Erythroblast (primary cell): ENCODE data around the gene AFG3L2.

Experiments used
- DNase-seq, 2 experiments: peaks; one replicate each; lab custom pipeline; 2025; lab: John Stamatoyannopoulos, UW
- GATA1 ChIP-seq: IDR thresholded peaks from 2 replicates; pipeline ENCODE4 v1.6.1; 2011; ENCODE audit warnings: low read depth, mild to moderate bottlenecking, control low read depth, low read length, moderate library complexity
- POLR2A ChIP-seq: IDR thresholded peaks from 2 replicates; pipeline ENCODE4 v1.6.1; 2011; ENCODE audit warnings: mild to moderate bottlenecking, low read length

AFG3L2 gene

GRCh38 chr18:12376754-12377555 lies at the start of gene AFG3L2:
AFG3L2 (minus strand) TSS chr18:12377227; CDS start chr18:12377082, 145 bp downstream.
- no peak for TF ChIP-seq GATA1
- TF ChIP-seq POLR2A, result peak; percentile 97
- DNase-seq, result peak; percentile 100

DNA sequence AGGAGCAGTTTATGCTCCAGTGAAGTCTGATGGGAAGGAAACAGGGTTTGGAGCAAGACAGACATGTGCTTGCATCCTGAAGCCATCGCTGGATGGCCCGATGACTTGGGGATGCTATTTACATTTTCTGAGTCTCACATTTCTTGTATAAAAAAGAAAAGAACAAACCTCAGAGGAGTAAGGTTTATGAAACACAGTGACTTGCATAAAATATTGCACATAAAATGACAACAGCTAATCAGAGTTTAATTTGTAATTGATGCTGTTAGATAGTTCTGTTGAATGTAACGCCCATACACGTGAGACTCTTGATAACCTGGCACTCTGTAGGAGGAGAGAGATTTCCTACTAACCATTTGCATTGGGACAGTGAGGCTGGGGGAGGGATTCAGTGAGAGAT lies 47.2 kb upstream of the AFG3L2 start:
- DNase-seq, result no peak
- TF ChIP-seq GATA1 (no peak), POLR2A (no peak)

DNA sequence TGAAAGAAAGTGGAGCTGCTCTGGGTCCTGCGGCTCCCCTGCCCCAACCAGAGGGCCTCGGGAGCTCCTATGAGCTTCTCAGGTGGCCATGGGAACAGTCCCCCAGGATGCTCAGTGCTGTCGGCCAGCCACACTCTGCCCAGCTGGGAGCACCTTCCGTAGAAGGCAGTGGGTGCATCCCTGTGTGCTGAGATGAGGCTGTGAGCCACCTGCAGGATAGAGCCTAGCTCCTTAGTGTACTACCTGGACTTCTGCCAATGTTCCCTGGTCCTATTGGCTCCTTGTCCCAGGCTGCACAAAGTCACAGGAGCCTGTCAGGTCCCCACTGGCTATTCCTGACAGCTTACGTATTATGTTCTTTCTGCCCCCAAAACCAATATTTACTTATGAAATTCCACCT lies 46.8 kb upstream of the AFG3L2 start:
- peak in 1 of 2 experiments; percentile 29 for DNase-seq
- TF ChIP-seq POLR2A, result no peak
- no peak for TF ChIP-seq GATA1

GRCh38 chr18:12423393-12423792 lies 46.4 kb upstream of the AFG3L2 start:
- no peak for TF ChIP-seq POLR2A
- no peak for TF ChIP-seq GATA1
- DNase-seq, result no peak

DNA sequence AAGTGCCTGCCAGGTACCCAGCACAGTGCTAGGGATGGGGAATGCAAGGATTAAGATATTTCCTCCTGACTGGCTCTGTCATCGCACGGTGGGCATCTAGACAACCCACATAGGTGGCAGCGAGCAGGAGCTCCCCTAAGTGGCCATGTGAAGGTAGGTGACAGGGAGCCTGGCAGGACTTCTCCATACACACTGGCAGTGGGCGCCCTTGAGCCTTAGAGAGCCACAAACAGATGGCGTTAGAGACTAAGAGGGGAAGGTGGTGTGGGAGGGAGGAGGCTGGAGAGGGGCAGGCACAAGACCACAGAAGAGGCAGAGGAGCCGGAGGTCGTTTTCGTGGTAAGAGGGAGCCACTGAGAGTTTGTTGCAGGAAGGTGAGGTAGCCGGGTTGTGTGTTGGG lies 45.9 kb upstream of the AFG3L2 start:
- no peak for TF ChIP-seq POLR2A
- no peak for TF ChIP-seq GATA1
- DNase-seq, result peak; percentile 61 to 68

- DNase-seq, result no peak
Observed at GRCh38 chr18:12421732-12422131, 44.7 kb upstream of the AFG3L2 start.

DNA sequence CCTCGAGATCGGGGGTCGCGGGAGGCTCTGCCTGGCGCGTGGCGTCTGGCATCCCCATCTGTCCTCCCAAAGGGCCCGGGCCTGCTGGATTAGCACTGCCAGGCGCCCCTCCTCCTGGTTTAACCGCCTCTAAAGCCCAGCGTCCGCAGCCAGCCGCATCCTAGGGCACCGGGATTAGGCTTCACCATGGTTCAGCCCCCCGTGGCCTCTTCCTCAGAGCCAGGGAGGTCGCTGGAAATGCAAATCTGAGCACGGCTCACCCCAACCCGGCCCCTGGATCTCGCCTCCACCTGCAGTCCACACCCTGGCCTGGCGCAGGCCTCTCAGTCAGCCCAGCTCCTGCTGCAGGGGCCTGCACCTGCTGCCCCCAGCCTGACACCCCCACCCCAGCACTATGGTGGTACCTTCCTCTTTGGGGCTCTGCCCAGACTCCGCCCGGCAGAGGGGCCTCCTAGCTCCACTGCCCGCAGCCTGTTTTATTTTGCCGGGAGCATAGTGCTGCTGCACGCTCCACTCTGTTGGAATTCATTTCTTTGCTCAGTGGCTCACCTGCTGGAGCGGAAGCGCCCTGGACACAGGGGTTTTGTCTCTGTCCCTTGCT lies 43.9 kb upstream of the AFG3L2 start:
- no peak for TF ChIP-seq POLR2A
- no peak for TF ChIP-seq GATA1
- peak in 1 of 2 experiments; percentile 30 for DNase-seq

More at GRCh38 chr18:12421732-12422131, 44.7 kb upstream of the AFG3L2 start:
- TF ChIP-seq GATA1, result no peak
- no peak for TF ChIP-seq POLR2A

- no peak for TF ChIP-seq POLR2A
- TF ChIP-seq GATA1, result no peak
- no peak for DNase-seq
Observed at GRCh38 chr18:12417687-12418086, 40.7 kb upstream of the AFG3L2 start.

DNA sequence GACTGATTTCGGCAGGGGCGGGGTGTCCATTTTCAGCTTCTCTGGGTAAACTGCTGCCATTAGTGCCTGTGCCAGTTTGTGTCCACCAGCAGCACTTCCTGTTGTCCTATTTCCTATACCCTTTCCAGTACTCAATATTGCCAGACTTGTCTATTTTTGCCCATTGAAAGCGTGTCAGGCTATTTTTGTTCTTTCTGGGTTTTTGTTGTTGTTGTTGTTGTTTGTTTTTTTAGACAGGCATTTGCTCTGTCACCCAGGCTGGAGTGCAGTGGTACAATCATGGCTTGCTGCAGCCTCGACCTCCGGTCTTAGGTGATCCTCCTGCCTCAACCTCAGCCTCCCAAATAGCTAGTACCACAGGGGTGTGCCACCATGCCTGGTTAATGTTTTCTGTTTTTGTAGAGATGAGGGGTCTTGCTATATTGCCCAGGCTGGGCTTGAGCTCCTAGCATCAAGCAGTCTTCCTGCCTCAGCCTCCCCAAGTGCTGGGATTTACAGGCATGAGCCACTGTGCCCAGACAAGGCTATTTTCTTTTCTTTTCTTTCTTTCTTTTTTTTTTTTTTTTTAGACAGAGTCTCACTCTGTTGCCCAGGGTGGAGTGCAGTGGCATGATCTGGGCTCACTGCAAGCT lies 39.2 kb upstream of the AFG3L2 start:
- TF ChIP-seq GATA1 (no peak), POLR2A (no peak)
- DNase-seq, result no peak

GRCh38 chr18:12411456-12411855 lies 34.4 kb upstream of the AFG3L2 start:
- DNase-seq, result no peak
- TF ChIP-seq GATA1 (no peak), POLR2A (no peak)

DNA sequence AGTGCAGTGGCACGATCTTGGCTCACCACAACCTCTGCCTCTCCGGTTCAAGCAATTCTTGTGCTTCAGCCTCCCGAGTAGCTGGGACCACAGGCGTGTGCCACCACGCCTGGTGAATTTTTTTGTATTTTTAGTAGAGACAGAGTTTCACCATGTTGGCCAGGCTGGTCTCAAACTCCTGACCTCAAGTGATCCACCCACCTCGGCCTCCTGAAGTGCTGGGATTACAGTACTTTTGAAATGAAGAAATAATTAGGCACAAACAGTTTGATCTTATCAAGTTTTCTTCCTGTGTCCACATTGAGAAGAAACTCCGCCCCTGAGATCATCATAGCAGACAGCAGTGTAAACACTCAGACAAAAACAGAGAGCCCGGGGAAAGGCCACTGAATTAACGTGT lies 33.7 kb upstream of the AFG3L2 start:
- peak in 1 of 2 experiments; percentile 38 for DNase-seq

GRCh38 chr18:12410081-12410481 lies 33.1 kb upstream of the AFG3L2 start:
- TF ChIP-seq POLR2A, result no peak
- TF ChIP-seq GATA1, result no peak
- DNase-seq, result no peak

DNA sequence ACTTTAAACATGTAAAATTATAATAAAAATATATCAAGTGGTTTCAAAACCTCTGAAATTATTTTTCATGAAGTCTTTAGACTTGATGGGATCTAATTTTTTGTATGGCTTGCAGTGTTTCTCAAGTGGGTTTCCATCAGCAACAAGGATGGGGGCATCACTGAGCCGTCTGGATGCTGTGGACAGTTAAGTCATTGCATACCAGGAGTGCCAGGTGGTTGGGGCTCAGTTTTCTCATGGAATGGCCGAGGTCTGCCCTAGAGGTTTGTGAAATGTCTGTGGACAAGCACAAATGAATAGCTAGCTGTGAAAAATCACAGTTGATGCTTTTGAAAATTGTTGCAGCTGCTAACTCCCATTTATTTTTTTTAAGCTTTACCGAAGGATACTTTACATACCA lies 32.4 kb upstream of the AFG3L2 start:
- TF ChIP-seq POLR2A, result no peak
- no peak for TF ChIP-seq GATA1

GRCh38 chr18:12408247-12408869 lies 31.3 kb upstream of the AFG3L2 start:
- TF ChIP-seq POLR2A (no peak), GATA1 (no peak)
- peak; percentile 56 to 59 for DNase-seq

More for the DNA sequence above, 32.4 kb upstream of the AFG3L2 start:
- DNase-seq, result no peak
